CD4-positive, alpha-beta T cell (primary cell): ENCODE data around the gene ACSL5. TPM values are rescaled to one million over a fixed set of nuclear protein-coding genes. Genes with fewer than 3 reads are reported as not detected.
A peak's percentile ranks its signal among the peaks of the same experiment; 100 is the strongest.

Experiments
- ATAC-seq: fragments of 200-7000 bp; cut with Tn5 transposase; one replicate; pipeline ENCODE4 v1.10.0; 2022; ENCODE audit warnings: mild to moderate bottlenecking; ENCODE audit not compliant: poor library complexity
- CTCF ChIA-PET: fragments of 350-600 bp; sonication (Branson Sonifier 250); formaldehyde crosslinking; loops from one replicate; lab custom pipeline; 2021; ENCODE audit warnings: antibody characterized with exemption, inconsistent platforms; lab: Charles Lee
- POLR2A ChIA-PET: fragments of 350-600 bp; sonication (Branson Sonifier 250); formaldehyde crosslinking; loops from one replicate; lab custom pipeline; 2021; ENCODE audit warnings: antibody characterized with exemption, inconsistent platforms; lab: Charles Lee
- DNase-seq, 14 experiments: peaks; one replicate each; pipeline ENCODE4 v3.0.0-alpha.2; 2013 to 2020; ENCODE audit warnings: mixed read lengths in 2 of 14
- H3K27ac ChIP-seq, 2 donors: one replicate each; pipeline versions ENCODE4 v1.5.1 to v1.7.0; 2013; ENCODE audit warnings: low read length in 2 of 2, low read depth in 1 of 2, mild to moderate bottlenecking in 1 of 2
- H3K27me3 ChIP-seq, 2 experiments: 1 replicate in 1 of 2; 2 replicates in 1 of 2; pipeline versions ENCODE4 v1.6.1 to v1.7.0; 2013; ENCODE audit warnings: low read length in 2 of 2, control low read depth in 1 of 2, mild to moderate bottlenecking in 1 of 2, moderate library complexity in 1 of 2; ENCODE audit not compliant: insufficient read depth in 2 of 2, control insufficient read depth in 1 of 2
- H3K36me3 ChIP-seq: one replicate; pipeline ENCODE4 v1.6.1; 2013; ENCODE audit warnings: low read length, control low read depth; ENCODE audit not compliant: insufficient read depth
- H3K4me1 ChIP-seq: one replicate; pipeline ENCODE4 v1.6.1; 2013; ENCODE audit warnings: low read length, control low read depth; ENCODE audit not compliant: insufficient read depth
- H3K4me3 ChIP-seq: one replicate; pipeline ENCODE4 v1.5.1; 2013; ENCODE audit warnings: mild to moderate bottlenecking, low read length, moderate library complexity
- H3K9me3 ChIP-seq, 2 experiments: 1 replicate in 1 of 2; 2 replicates in 1 of 2; pipeline versions ENCODE4 v1.6.1 to v1.7.0; 2013; ENCODE audit warnings: low read length in 2 of 2, mild to moderate bottlenecking in 2 of 2, control low read depth in 1 of 2, moderate library complexity in 1 of 2; ENCODE audit not compliant: control insufficient read depth in 1 of 2, insufficient read depth in 1 of 2
- H3K27ac Mint-ChIP-seq: one replicate; pipeline ENCODE4 v1.8.0; 2020; ENCODE audit warnings: mixed read lengths
- H3K27me3 Mint-ChIP-seq: one replicate; pipeline ENCODE4 v1.8.0; 2021; ENCODE audit warnings: mixed read lengths
- H3K36me3 Mint-ChIP-seq: one replicate; pipeline ENCODE4 v1.8.0; 2021; ENCODE audit warnings: low read depth, mixed read lengths
- H3K4me1 Mint-ChIP-seq: one replicate; pipeline ENCODE4 v1.8.0; 2021; ENCODE audit warnings: low read depth, mixed read lengths
- H3K4me3 Mint-ChIP-seq: one replicate; pipeline ENCODE4 v1.8.0; 2020; ENCODE audit warnings: mild to moderate bottlenecking, mixed read lengths
- H3K9me3 Mint-ChIP-seq: one replicate; pipeline ENCODE4 v1.8.0; 2020; ENCODE audit warnings: mixed read lengths
- CTCF ChIP-seq: fragments of 200-600 bp; IDR thresholded peaks from one replicate; pipeline ENCODE4 v1.8.0; 2022; ENCODE audit warnings: antibody characterized with exemption, mild to moderate bottlenecking
- intact Hi-C, 2 experiments: fragments of 100-400 bp; cut with DNase I in 1 of 2; cut with micrococcal nuclease in 1 of 2; formaldehyde crosslinking; loops; one replicate each; pipeline versions ENCODE4 v1.15.1 to v1.9.0; 2023 to 2025; cut with DNase I, micrococcal nuclease
- total RNA-seq, 174 experiments: library from RNA in 2 of 174; stranded (reverse) in 2 of 174; gene quantifications; one replicate each; pipeline ENCODE4 v1.2.3 and lab custom pipeline; 2021 to 2026

The ACSL5 gene
- total RNA-seq, 2 experiments from 2014 or later = 11.4 to 14.1 TPM

- H3K27me3 Mint-ChIP-seq = no peaks in the 10 kb centered on the region
- no peak for TF ChIP-seq CTCF
- peak overlapping the region; percentile 91 for H3K4me3 Mint-ChIP-seq
- Histone ChIP-seq H3K9me3 (no peaks in the 10 kb centered on the region), H3K4me3 (no peak overlapping the region), H3K36me3 (peaks cover 9% of the 10 kb centered on the region), H3K27me3 (no peaks in the 10 kb centered on the region), H3K27ac (no peak overlapping the region), H3K4me1 (peaks cover 16% of the 10 kb centered on the region)
- H3K27ac Mint-ChIP-seq = peak overlapping the region; percentile 34
- peaks cover 70% of the 10 kb centered on the region for H3K4me1 Mint-ChIP-seq
- CTCF ChIA-PET = no interaction called here
- intact Hi-C loops = loop anchor here (5.0 to 10.0 kb wide), 3 partner anchors 72 to 1534 kb away; partner anchors contain the start of genes BBIP1 (in 1 of the 2), GPAM (in 1 of the 2) and SHOC2 (in 1 of the 2)
- peak in 2 of 14 experiments; percentile 9 to 12 for DNase-seq
- POLR2A ChIA-PET = interaction anchor here (0.7 to 3.2 kb wide), 3 partner anchors 11 to 73 kb away, joined by 3 to 32 read pairs (median 4); no protein-coding TSS in a partner anchor
- peaks cover 54% of the 10 kb centered on the region for H3K36me3 Mint-ChIP-seq
- ATAC-seq = no peak
- no peaks in the 10 kb centered on the region for H3K9me3 Mint-ChIP-seq
Measured at GRCh38 chr10:112448888-112449287, 75.0 kb downstream of the ACSL5 start.

- POLR2A ChIA-PET = interaction anchor here (1.3 kb wide), 1 partner anchor 8 kb away, joined by 6 read pairs; the partner anchor contains the start of genes VTI1A and ZDHHC6
- CTCF ChIA-PET = interaction anchor here (1.5 kb wide), 1 partner anchor 17 kb away, joined by 5 read pairs; no protein-coding TSS in a partner anchor
- no peak overlapping the region for H3K4me3 Mint-ChIP-seq
- Histone ChIP-seq H3K36me3 (no peaks in the 10 kb centered on the region), H3K27me3 (no peaks in the 10 kb centered on the region), H3K9me3 (no peaks in the 10 kb centered on the region), H3K4me1 (peaks cover 2% of the 10 kb centered on the region), H3K27ac (no peak overlapping the region), H3K4me3 (no peak overlapping the region)
- H3K4me1 Mint-ChIP-seq = peaks cover 45% of the 10 kb centered on the region
- no peak overlapping the region for H3K27ac Mint-ChIP-seq
- intact Hi-C loops = no loop called here
- ATAC-seq = no peak
- DNase-seq = no peak
- no peak for TF ChIP-seq CTCF
- H3K36me3 Mint-ChIP-seq = peaks cover 14% of the 10 kb centered on the region
- H3K9me3 Mint-ChIP-seq = no peaks in the 10 kb centered on the region
- no peaks in the 10 kb centered on the region for H3K27me3 Mint-ChIP-seq
Measured at GRCh38 chr10:112454910-112455779, 81.2 kb downstream of the ACSL5 start.

- no peak overlapping the region for H3K27ac ChIP-seq
- H3K27me3 Mint-ChIP-seq = no peaks in the 10 kb centered on the region
- intact Hi-C loops = no loop called here
Measured at GRCh38 chr10:112456533-112456932, 82.6 kb downstream of the ACSL5 start.

More at GRCh38 chr10:112456533-112456932, 82.6 kb downstream of the ACSL5 start:
- no peaks in the 10 kb centered on the region for H3K9me3 ChIP-seq
- H3K36me3 ChIP-seq = peaks cover 10% of the 10 kb centered on the region
- no peak overlapping the region for H3K4me3 ChIP-seq
- H3K4me3 Mint-ChIP-seq = no peak overlapping the region
- ChIA-PET CTCF (interaction anchor here (0.5 to 0.9 kb wide), 3 partner anchors 14 to 656 kb away, joined by 3 to 6 read pairs (median 4); no protein-coding TSS in a partner anchor), POLR2A (interaction anchor here (1.3 kb wide), 1 partner anchor 10 kb away, joined by 6 read pairs; the partner anchor contains the start of genes VTI1A and ZDHHC6)
- H3K36me3 Mint-ChIP-seq = peaks cover 17% of the 10 kb centered on the region
- no peaks in the 10 kb centered on the region for H3K27me3 ChIP-seq
- H3K4me1 ChIP-seq = peaks cover 2% of the 10 kb centered on the region
- no peak for TF ChIP-seq CTCF
- H3K27ac Mint-ChIP-seq = no peak overlapping the region
- DNase-seq = peak in 2 of 14 experiments; percentile 5 to 12
- no peak for ATAC-seq
- H3K9me3 Mint-ChIP-seq = no peaks in the 10 kb centered on the region
- peaks cover 34% of the 10 kb centered on the region for H3K4me1 Mint-ChIP-seq
